Cerebellar nuclear complex (tissue), 1 donor: Measurements from ENCODE around the gene VAT1L.

ENCODE experiments used
- DNase-seq, 2 experiments: peaks; one replicate each; lab custom pipeline; 2025; lab: John Stamatoyannopoulos, UW

Gene VAT1L

GRCh38 chr16:77993111-77993985 is 205.0 kb downstream of the VAT1L start:
- no peak for DNase-seq

- no peak for DNase-seq
These were observed 207.6 kb downstream of the VAT1L start for GRCh38 chr16:77995843-77996455.

- DNase-seq, result no peak
These were observed 210.1 kb downstream of the VAT1L start for GRCh38 chr16:77998350-77999023.

DNA sequence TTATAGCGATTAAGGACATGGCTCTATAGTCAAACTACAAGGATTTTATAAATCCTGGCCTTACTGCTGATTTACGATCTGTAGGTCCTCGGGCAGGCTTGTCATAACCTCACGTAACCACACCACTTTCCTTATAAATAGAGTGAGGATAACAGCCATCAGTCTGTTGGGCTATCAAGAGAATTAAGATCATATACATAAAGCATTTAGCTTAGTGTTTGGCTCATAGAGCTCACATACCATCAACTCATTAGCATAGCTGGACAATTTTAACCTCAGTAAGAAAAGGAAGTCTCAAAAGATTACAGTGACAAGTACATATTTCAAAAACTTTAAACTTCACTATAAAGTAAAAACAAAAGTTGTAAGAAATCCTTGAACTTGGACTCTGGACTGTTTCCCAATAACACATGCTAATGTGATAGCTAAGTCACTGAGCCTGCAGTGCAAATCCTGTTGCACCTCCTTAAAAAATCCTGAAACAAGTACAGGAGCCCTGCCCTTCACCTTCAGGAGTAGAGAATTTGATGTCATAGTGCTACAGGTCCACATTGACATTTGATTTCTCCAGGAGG is 213.2 kb downstream of the VAT1L start:
- DNase-seq, result no peak

- peak in 1 of 2 experiments; percentile 6 for DNase-seq
These were observed 214.7 kb downstream of the VAT1L start for GRCh38 chr16:78002915-78003538.

DNA sequence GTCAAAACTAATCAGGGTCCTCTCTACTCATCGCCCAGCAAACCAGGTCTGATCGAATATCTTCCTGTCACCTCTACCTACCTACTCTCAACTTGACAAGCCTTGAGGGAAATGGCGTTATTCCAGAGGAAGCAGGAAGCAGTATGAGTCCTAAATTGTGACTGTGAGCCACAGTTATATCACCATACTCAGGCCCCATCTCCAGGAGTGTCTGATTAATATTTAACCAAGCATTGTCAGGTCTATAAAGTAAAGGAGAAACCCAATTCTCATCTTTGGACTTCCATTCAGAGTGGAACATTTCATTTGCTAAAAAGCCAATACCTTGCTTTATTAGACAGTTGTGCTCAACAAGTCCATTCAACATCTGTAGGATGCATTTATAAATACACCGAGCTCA is 216.2 kb downstream of the VAT1L start:
- DNase-seq, result no peak

- no peak for DNase-seq
These were observed 217.5 kb downstream of the VAT1L start for GRCh38 chr16:78005881-78006280.

DNA sequence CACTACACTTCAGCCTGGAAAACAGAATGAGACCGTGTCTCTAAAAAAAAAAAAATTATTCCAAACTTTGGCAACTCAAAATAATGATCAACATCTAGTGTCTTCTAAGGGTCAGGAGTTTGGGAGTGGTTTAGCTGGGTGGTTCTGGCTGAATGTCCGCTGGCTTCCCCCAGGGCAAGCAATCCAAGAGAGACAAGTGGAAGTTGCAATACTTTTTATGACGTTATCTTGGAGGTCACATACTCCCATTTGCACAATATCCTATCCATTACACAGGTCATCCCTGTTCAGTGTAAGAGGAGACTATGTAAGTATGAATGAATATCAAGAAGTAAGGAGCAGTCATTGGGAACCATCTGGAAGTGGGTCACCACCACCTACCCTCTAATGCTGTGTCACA is 218.8 kb downstream of the VAT1L start:
- DNase-seq, result no peak

DNA sequence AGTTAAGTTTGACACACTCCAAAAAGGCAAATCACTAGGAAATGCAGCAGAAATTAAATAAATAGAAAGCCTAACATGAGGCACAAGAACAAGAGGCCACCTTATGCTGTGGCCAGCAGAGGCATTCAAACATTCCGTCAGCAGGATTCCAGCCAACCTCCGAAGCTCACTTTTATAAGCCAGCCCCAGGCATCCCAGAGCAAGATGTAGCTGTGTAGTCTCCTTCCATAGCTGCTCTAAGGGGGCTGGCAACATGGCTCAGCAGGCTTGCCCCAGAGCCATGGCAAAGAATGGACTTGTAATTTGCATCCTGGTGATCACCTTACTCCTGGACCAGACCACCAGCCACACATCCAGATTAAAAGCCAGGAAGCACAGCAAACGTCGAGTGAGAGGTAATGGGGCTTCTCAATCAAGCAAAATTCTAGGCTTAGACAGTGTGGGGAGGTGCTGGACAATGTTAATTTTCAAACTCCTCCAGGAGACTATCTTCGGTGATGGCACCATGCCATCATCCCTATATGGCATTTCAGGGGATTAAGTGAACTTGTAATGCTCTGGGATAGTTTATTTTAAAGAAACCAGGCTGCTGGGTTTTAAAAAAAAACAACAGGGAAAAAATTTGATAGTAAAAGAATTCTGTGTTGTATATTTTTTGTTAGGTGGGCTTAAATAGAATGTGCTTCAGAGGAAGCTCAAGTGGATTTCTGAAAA is 234.1 kb downstream of the VAT1L start, which contains the start of gene CLEC3A:
Gene CLEC3A (plus strand): TSS at position 202 of the 714 bp plus-strand sequence. CDS start 79 bp downstream, at position 281.
- DNase-seq, result no peak

GRCh38 chr16:78024159-78024558 is 235.8 kb downstream of the VAT1L start:
- no peak for DNase-seq

- DNase-seq, result no peak
These were observed 237.3 kb downstream of the VAT1L start for GRCh38 chr16:78025631-78026030.

GRCh38 chr16:78028018-78028417 is 239.7 kb downstream of the VAT1L start:
- DNase-seq, result no peak
